Muscle layer of colon (tissue), 2 donors: ENCODE measurements around the gene KIF22.

Experiments used
- H3K27ac ChIP-seq: one replicate; pipeline ENCODE4 v1.7.0; 2013; ENCODE audit warnings: low read depth, mild to moderate bottlenecking, low read length, moderate library complexity
- H3K27me3 ChIP-seq, 2 donors: one replicate each; pipeline ENCODE4 v1.7.0; 2013; ENCODE audit warnings: low read length in 2 of 2, mild to moderate bottlenecking in 2 of 2; ENCODE audit not compliant: insufficient read depth in 2 of 2, control insufficient read depth in 1 of 2
- H3K36me3 ChIP-seq: one replicate; pipeline ENCODE4 v1.7.0; 2013; ENCODE audit warnings: mild to moderate bottlenecking, low read length; ENCODE audit not compliant: insufficient read depth
- H3K4me1 ChIP-seq: one replicate; pipeline ENCODE4 v1.7.0; 2013; ENCODE audit warnings: mild to moderate bottlenecking, low read length; ENCODE audit not compliant: insufficient read depth
- H3K4me3 ChIP-seq, 2 donors: one replicate each; pipeline ENCODE4 v1.7.0; 2013; ENCODE audit warnings: low read length in 2 of 2, low read depth in 1 of 2, mild to moderate bottlenecking in 1 of 2, moderate library complexity in 1 of 2
- H3K9ac ChIP-seq: one replicate; pipeline ENCODE4 v1.7.0; 2013; ENCODE audit warnings: low read length
- H3K9me3 ChIP-seq: one replicate; pipeline ENCODE4 v1.7.0; 2013; ENCODE audit warnings: mild to moderate bottlenecking, low read length
- donor health status: abdominal sarcoma.
- donor health status: Adenocarcinoma of cecum.

Gene KIF22

DNA sequence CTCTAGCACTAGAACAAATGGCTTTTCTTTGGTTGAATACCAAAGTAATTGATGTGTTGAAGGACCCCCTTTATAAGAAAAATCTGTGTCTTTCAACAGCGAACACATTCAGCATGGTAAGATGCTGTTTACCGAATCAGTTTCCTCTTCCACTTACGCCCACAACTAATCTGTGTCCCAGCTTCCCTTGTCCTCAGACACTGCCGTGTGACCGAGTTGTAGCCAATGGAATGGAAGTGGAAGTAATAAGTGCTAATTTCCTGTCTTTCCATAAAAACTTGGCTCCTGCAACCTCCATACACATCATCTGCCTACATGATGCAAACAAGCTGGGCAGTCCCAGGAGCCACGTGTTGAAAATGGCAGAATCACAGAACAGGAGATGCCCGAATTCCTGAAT is 62.1 kb downstream of the KIF22 start:
- Histone ChIP-seq H3K36me3 (peaks cover 2% of the 10 kb centered on the region), H3K4me1 (no peaks in the 10 kb centered on the region), H3K9me3 (no peaks in the 10 kb centered on the region), H3K27me3 (no peaks in the 10 kb centered on the region), H3K4me3 (no peak overlapping the region), H3K27ac (no peak overlapping the region), H3K9ac (no peak overlapping the region)

- Histone ChIP-seq H3K9ac (no peak overlapping the region), H3K9me3 (no peaks in the 10 kb centered on the region), H3K27me3 (no peaks in the 10 kb centered on the region), H3K27ac (no peak overlapping the region), H3K4me1 (no peaks in the 10 kb centered on the region), H3K4me3 (no peak overlapping the region), H3K36me3 (peaks cover 16% of the 10 kb centered on the region)
Measured at GRCh38 chr16:29854520-29855100, 64.1 kb downstream of the KIF22 start.
